BJ (cell line): ENCODE data around the gene DENND1A. TPM values are rescaled to one million over a fixed set of nuclear protein-coding genes. Genes with fewer than 3 reads are reported as not detected.

Experiments used
- CTCF ChIA-PET: fragments of 350-600 bp; formaldehyde crosslinking; extraction: SDS; loops from one replicate; lab custom pipeline; 2021; ENCODE audit warnings: antibody characterized with exemption, inconsistent platforms; lab: Yijun Ruan, JAX
- POLR2A ChIA-PET: fragments of 300-600 bp; sonication (Branson Sonifier 250); formaldehyde crosslinking; extraction: SDS; loops from one replicate; lab custom pipeline; 2021; ENCODE audit warnings: antibody characterized with exemption; lab: Charles Lee
- DNase-seq: peaks from one replicate; pipeline ENCODE4 v3.0.0-alpha.2; 2011; ENCODE audit warnings: low read depth
- H3K27me3 ChIP-seq: 2 replicates; pipeline ENCODE4 v1.6.0; 2011; ENCODE audit warnings: low read length; ENCODE audit not compliant: control insufficient read depth, insufficient read depth
- H3K36me3 ChIP-seq: 2 replicates; pipeline ENCODE4 v1.5.1; 2011; ENCODE audit warnings: low read length; ENCODE audit not compliant: control insufficient read depth, insufficient read depth
- H3K4me3 ChIP-seq: 2 replicates; pipeline ENCODE4 v1.5.1; 2011; ENCODE audit warnings: low read depth, mild to moderate bottlenecking, control low read depth, low read length
- CTCF ChIP-seq: IDR thresholded peaks from 2 replicates; pipeline ENCODE4 v1.5.1; 2011; ENCODE audit warnings: low read depth, mild to moderate bottlenecking, control low read depth, inconsistent platforms, low read length, moderate library complexity; ENCODE audit not compliant: insufficient read depth
- polyA plus RNA-seq: library from polyadenylated mRNA; depleted of rRNA; stranded (reverse); fragments of >200 nt; gene quantifications from 2 replicates; pipeline ENCODE4 v1.2.3, GENCODE V29; 2011

The DENND1A gene
- polyA plus RNA-seq, 1 experiment: 24.0 TPM

- peak overlapping the region; percentile 73 for H3K4me3 ChIP-seq
- no peaks in the 10 kb centered on the region for H3K27me3 ChIP-seq
- no peak for DNase-seq
- CTCF ChIA-PET: no interaction called here
- TF ChIP-seq CTCF: no peak
- POLR2A ChIA-PET: no interaction called here
- no peaks in the 10 kb centered on the region for H3K36me3 ChIP-seq
Measured at GRCh38 chr9:123929177-123929869, 603 bp downstream of the DENND1A start.

- peak; percentile 55 for DNase-seq
- Histone ChIP-seq H3K4me3 (peak overlapping the region; percentile 73), H3K27me3 (no peaks in the 10 kb centered on the region), H3K36me3 (no peaks in the 10 kb centered on the region)
- 0 out of 2 replicates have a peak, but pooled peaks have one; percentile 22 for TF ChIP-seq CTCF
- ChIA-PET CTCF (interaction anchor here (0.9 kb wide), 1 partner anchor 385 kb away, joined by 3 read pairs; no protein-coding TSS in a partner anchor), POLR2A (no interaction called here)
Measured at GRCh38 chr9:123928533-123929176, 1.3 kb downstream of the DENND1A start.

- Histone ChIP-seq H3K36me3 (no peaks in the 10 kb centered on the region), H3K27me3 (no peaks in the 10 kb centered on the region), H3K4me3 (peak overlapping the region; percentile 73)
- POLR2A ChIA-PET: no interaction called here
- DNase-seq: peak; percentile 27
- CTCF ChIA-PET: interaction anchor here (0.9 to 1.4 kb wide), 2 partner anchors 113 to 384 kb away, joined by 3 read pairs; no protein-coding TSS in a partner anchor
- TF ChIP-seq CTCF: no peak
Measured at GRCh38 chr9:123927625-123928532, 2.0 kb downstream of the DENND1A start.

- ChIA-PET CTCF (interaction anchor here (1.4 kb wide), 1 partner anchor 114 kb away, joined by 3 read pairs; no protein-coding TSS in a partner anchor), POLR2A (no interaction called here)
- Histone ChIP-seq H3K36me3 (no peaks in the 10 kb centered on the region), H3K27me3 (no peaks in the 10 kb centered on the region), H3K4me3 (no peak overlapping the region)
- no peak for TF ChIP-seq CTCF
- DNase-seq: no peak
Measured at GRCh38 chr9:123926941-123927340, 3.0 kb downstream of the DENND1A start.
